Loucy (cell line): Measurements from ENCODE around the gene RRAD.
A peak's percentile ranks its signal among the peaks of the same experiment; 100 is the strongest.

Experiments
- H2AFZ ChIP-seq: fragments of 200-600 bp; sonication (generic); 2 replicates; pipeline ENCODE4 v1.6.0; 2016; ENCODE audit warnings: antibody characterized with exemption, mild to moderate bottlenecking, low read length, moderate library complexity
- H3F3A ChIP-seq: fragments of 200-600 bp; 2 replicates; pipeline ENCODE4 v1.6.0; 2016; ENCODE audit warnings: antibody characterized with exemption, low read depth, mild to moderate bottlenecking
- H3K27me3 ChIP-seq: fragments of 200-600 bp; sonication (generic); 2 replicates; pipeline ENCODE4 v1.6.1; 2014; ENCODE audit warnings: low read length, mild to moderate bottlenecking; ENCODE audit not compliant: insufficient read depth, poor library complexity, severe bottlenecking
- H3K36me3 ChIP-seq: fragments of 200-600 bp; sonication (generic); 2 replicates; pipeline ENCODE4 v1.6.1; 2016; ENCODE audit warnings: low read length; ENCODE audit not compliant: insufficient read depth
- H3K4me1 ChIP-seq: fragments of 200-600 bp; sonication (generic); 2 replicates; pipeline ENCODE4 v1.5.1; 2014; ENCODE audit warnings: low read length, mild to moderate bottlenecking; ENCODE audit not compliant: insufficient read depth, poor library complexity, severe bottlenecking
- H3K4me2 ChIP-seq: fragments of 200-600 bp; sonication (generic); 2 replicates; pipeline ENCODE4 v1.6.0; 2014; ENCODE audit warnings: antibody characterized with exemption, low read length, low read depth, mild to moderate bottlenecking; ENCODE audit not compliant: poor library complexity, severe bottlenecking
- H3K4me3 ChIP-seq: fragments of 200-600 bp; sonication (generic); 2 replicates; pipeline ENCODE4 v1.5.1; 2014; ENCODE audit warnings: low read length, mild to moderate bottlenecking, mixed read lengths; ENCODE audit not compliant: poor library complexity, severe bottlenecking
- H3K79me2 ChIP-seq: fragments of 200-600 bp; sonication (generic); 2 replicates; pipeline ENCODE4 v1.6.1; 2014; ENCODE audit warnings: low read length; ENCODE audit not compliant: insufficient read depth
- H3K9ac ChIP-seq: fragments of 200-600 bp; sonication (generic); 2 replicates; pipeline ENCODE4 v1.6.0; 2014; ENCODE audit warnings: mild to moderate bottlenecking, low read depth, low read length, moderate library complexity; ENCODE audit not compliant: poor library complexity, severe bottlenecking
- H3K9me2 ChIP-seq: fragments of 200-600 bp; sonication (generic); replicated peaks from 2 replicates; pipeline ENCODE4 v1.6.1; 2016; ENCODE audit warnings: low read depth, low read length, mixed read lengths
- H3K9me3 ChIP-seq: fragments of 200-600 bp; sonication (generic); 2 replicates; pipeline ENCODE4 v1.6.1; 2014; ENCODE audit warnings: mild to moderate bottlenecking, antibody characterized with exemption, low read length, low read depth; ENCODE audit not compliant: insufficient read depth
- H4K20me1 ChIP-seq: fragments of 200-600 bp; sonication (generic); 2 replicates; pipeline ENCODE4 v1.6.0; 2014; ENCODE audit warnings: antibody characterized with exemption, low read length, mild to moderate bottlenecking; ENCODE audit not compliant: insufficient read depth, poor library complexity, severe bottlenecking
- EZH2phosphoT487 ChIP-seq: fragments of 200-600 bp; IDR thresholded peaks from 2 replicates; pipeline ENCODE4 v1.6.1; 2018; ENCODE audit warnings: antibody characterized with exemption, mild to moderate bottlenecking, moderate library complexity, borderline replicate concordance
- TF ChIP-seq, protein P1 (sequence below): fragments of 200-600 bp; sonication (generic); conservative IDR thresholded peaks from 2 replicates; pipeline ENCODE4 v1.5.1; 2014; ENCODE audit warnings: mild to moderate bottlenecking, antibody characterized with exemption, low read length

RRAD gene

GRCh38 chr16:66934138-66934838 lies 9.0 kb upstream of the RRAD start, which contains the start of gene CIAO2B:
CIAO2B (minus strand) TSS chr16:66934402; CDS start chr16:66934364, 38 bp downstream.
- H2AFZ ChIP-seq, result peak within 1 kb of the TSS; percentile 80
- no peak for TF ChIP-seq EZH2phosphoT487
- TF ChIP-seq, protein P1, sequence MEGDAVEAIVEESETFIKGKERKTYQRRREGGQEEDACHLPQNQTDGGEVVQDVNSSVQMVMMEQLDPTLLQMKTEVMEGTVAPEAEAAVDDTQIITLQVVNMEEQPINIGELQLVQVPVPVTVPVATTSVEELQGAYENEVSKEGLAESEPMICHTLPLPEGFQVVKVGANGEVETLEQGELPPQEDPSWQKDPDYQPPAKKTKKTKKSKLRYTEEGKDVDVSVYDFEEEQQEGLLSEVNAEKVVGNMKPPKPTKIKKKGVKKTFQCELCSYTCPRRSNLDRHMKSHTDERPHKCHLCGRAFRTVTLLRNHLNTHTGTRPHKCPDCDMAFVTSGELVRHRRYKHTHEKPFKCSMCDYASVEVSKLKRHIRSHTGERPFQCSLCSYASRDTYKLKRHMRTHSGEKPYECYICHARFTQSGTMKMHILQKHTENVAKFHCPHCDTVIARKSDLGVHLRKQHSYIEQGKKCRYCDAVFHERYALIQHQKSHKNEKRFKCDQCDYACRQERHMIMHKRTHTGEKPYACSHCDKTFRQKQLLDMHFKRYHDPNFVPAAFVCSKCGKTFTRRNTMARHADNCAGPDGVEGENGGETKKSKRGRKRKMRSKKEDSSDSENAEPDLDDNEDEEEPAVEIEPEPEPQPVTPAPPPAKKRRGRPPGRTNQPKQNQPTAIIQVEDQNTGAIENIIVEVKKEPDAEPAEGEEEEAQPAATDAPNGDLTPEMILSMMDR, result no peak
- no peaks in the 10 kb centered on the region for H3K9me3 ChIP-seq
- H3K36me3 ChIP-seq, result no peaks in the 10 kb centered on the region
- H3K4me3 ChIP-seq, result peak within 1 kb of the TSS; percentile 94
- H3K27me3 ChIP-seq, result no peaks in the 10 kb centered on the region
- H4K20me1 ChIP-seq, result peaks cover 14% of the 10 kb centered on the region
- no peaks in the 10 kb centered on the region for H3F3A ChIP-seq
- H3K79me2 ChIP-seq, result peaks cover 47% of the 10 kb centered on the region
- no peaks in the 10 kb centered on the region for H3K9me2 ChIP-seq
- H3K4me1 ChIP-seq, result peaks cover 34% of the 10 kb centered on the region
- H3K9ac ChIP-seq, result peak within 1 kb of the TSS; percentile 97
- peak within 1 kb of the TSS; percentile 99 for H3K4me2 ChIP-seq

DNA sequence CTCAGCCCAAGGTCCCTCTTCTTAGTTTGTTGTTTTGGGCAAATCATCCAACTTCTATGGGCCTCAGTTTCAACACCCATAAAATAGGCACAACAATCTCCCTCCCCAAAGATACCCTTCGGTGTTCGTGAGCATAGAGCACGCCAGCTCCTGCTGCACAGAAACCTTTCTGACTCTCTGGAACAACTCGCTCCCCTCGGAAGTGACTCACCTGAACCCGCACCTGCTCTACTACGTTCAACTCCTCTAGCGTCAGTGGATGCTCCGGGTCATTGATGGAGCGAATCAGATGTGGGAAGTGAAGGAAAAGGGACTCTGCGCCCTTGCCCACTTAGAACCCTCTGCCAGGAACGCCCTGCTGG lies 8.4 kb upstream of the RRAD start:
- no peak for TF ChIP-seq EZH2phosphoT487
- TF ChIP-seq, protein P1, result no peak
- Histone ChIP-seq H2AFZ (peak overlapping the region; percentile 80), H3K36me3 (no peaks in the 10 kb centered on the region), H3K9me3 (no peaks in the 10 kb centered on the region), H3K4me3 (peak overlapping the region; percentile 94), H3K79me2 (peaks cover 47% of the 10 kb centered on the region), H3K27me3 (no peaks in the 10 kb centered on the region), H3K4me1 (peaks cover 34% of the 10 kb centered on the region), H3K4me2 (peak overlapping the region; percentile 99), H3F3A (no peaks in the 10 kb centered on the region), H3K9me2 (no peaks in the 10 kb centered on the region), H4K20me1 (peaks cover 14% of the 10 kb centered on the region), H3K9ac (peak overlapping the region; percentile 97)

DNA sequence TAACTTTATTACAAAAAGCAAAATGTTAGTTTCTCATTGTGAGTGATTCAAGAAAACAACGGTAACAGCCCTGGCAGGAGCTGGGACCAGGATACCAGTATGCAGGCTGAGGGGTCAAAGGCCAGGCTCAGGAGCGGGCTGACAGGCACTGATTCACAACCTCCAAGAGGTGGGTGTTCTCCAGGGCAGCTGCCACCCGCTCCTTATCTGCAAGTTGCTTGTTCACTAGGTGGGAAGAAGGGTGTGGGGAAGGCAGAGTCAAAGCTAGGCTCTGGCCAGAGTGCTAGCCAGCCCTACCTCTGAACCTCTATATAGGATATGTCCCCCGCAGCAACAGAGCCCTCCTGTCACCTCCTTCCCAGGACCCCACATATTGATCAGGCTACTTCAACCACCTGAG lies 6.7 kb upstream of the RRAD start:
- Histone ChIP-seq H2AFZ (no peak overlapping the region), H3K4me2 (peak overlapping the region; percentile 99), H3K27me3 (no peaks in the 10 kb centered on the region), H3K9me3 (no peaks in the 10 kb centered on the region), H3K9ac (peak overlapping the region; percentile 97), H3K4me3 (peak overlapping the region; percentile 94), H3K36me3 (no peaks in the 10 kb centered on the region), H3K4me1 (peaks cover 28% of the 10 kb centered on the region), H3K9me2 (no peaks in the 10 kb centered on the region), H3F3A (no peaks in the 10 kb centered on the region), H3K79me2 (peaks cover 41% of the 10 kb centered on the region), H4K20me1 (peaks cover 14% of the 10 kb centered on the region)
- no peak for TF ChIP-seq EZH2phosphoT487

- Histone ChIP-seq H3K4me2 (peak overlapping the region; percentile 99), H3K27me3 (no peaks in the 10 kb centered on the region), H3K79me2 (peaks cover 41% of the 10 kb centered on the region), H3K4me3 (no peak overlapping the region), H3F3A (no peaks in the 10 kb centered on the region), H3K9me2 (no peaks in the 10 kb centered on the region), H3K9me3 (no peaks in the 10 kb centered on the region), H2AFZ (no peak overlapping the region), H3K9ac (no peak overlapping the region), H3K4me1 (peaks cover 24% of the 10 kb centered on the region), H3K36me3 (no peaks in the 10 kb centered on the region), H4K20me1 (peaks cover 14% of the 10 kb centered on the region)
- TF ChIP-seq, protein P1, result no peak
- no peak for TF ChIP-seq EZH2phosphoT487
Observed at GRCh38 chr16:66931665-66932064, 6.3 kb upstream of the RRAD start.
